ENCODE results near the gene NUMA1. TPM values are rescaled to one million over a fixed set of nuclear protein-coding genes. Genes with fewer than 3 reads are reported as not detected.

Gene NUMA1
- total RNA-seq, 1 experiment from 2014 or later: 109 TPM

DNA sequence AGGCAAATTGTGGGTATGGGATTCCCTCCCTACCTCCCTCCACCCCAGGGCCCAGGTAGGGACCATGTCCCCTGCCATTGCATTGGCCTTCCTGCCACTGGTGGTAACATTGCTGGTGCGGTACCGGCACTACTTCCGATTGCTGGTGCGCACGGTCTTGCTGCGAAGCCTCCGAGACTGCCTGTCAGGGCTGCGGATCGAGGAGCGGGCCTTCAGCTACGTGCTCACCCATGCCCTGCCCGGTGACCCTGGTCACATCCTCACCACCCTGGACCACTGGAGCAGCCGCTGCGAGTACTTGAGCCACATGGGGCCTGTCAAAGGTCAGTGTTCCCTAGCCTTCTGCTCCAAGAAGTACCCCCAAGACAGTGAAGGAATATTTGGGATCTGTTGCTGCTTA, 25.5 kb upstream of the NUMA1 start, which contains the start of gene TOMT:
Gene TOMT (plus strand): TSS at position 37 of the 400 bp plus-strand sequence. CDS start 28 bp downstream, at position 65.
- Mint-ChIP-seq H3K4me3 (ENCODE audit: unreplicated experiment) (no peak within 1 kb of the TSS), H3K36me3 (ENCODE audit: insufficient read depth, unreplicated experiment) (peaks cover 25% of the 10 kb centered on the region), H3K27me3 (ENCODE audit: insufficient read depth, unreplicated experiment) (no peaks in the 10 kb centered on the region), H3K4me1 (ENCODE audit: insufficient read depth, unreplicated experiment) (peaks cover 34% of the 10 kb centered on the region), H3K9me3 (ENCODE audit: unreplicated experiment) (no peaks in the 10 kb centered on the region), H3K27ac (ENCODE audit: low read depth, unreplicated experiment) (no peak within 1 kb of the TSS)
- intact Hi-C loops (cut with micrococcal nuclease): no loop called here
- CTCF ChIA-PET: interaction anchor here (0.6 to 3.6 kb wide), 5 partner anchors 9 to 325 kb away, joined by 3 to 15 read pairs (median 4); no protein-coding TSS in a partner anchor
- TF ChIP-seq, protein P1, sequence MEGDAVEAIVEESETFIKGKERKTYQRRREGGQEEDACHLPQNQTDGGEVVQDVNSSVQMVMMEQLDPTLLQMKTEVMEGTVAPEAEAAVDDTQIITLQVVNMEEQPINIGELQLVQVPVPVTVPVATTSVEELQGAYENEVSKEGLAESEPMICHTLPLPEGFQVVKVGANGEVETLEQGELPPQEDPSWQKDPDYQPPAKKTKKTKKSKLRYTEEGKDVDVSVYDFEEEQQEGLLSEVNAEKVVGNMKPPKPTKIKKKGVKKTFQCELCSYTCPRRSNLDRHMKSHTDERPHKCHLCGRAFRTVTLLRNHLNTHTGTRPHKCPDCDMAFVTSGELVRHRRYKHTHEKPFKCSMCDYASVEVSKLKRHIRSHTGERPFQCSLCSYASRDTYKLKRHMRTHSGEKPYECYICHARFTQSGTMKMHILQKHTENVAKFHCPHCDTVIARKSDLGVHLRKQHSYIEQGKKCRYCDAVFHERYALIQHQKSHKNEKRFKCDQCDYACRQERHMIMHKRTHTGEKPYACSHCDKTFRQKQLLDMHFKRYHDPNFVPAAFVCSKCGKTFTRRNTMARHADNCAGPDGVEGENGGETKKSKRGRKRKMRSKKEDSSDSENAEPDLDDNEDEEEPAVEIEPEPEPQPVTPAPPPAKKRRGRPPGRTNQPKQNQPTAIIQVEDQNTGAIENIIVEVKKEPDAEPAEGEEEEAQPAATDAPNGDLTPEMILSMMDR (IDR thresholded peaks at IDR 0.05; ENCODE audit: unreplicated experiment): no peak
- no peak for DNase-seq (ENCODE audit: unreplicated experiment)
- POLR2A ChIA-PET: interaction anchor here (0.6 to 0.9 kb wide), 3 partner anchors 38 to 78 kb away, joined by 3 read pairs; no protein-coding TSS in a partner anchor
- BruUV-seq (replicated peaks): no TSS peak

DNA sequence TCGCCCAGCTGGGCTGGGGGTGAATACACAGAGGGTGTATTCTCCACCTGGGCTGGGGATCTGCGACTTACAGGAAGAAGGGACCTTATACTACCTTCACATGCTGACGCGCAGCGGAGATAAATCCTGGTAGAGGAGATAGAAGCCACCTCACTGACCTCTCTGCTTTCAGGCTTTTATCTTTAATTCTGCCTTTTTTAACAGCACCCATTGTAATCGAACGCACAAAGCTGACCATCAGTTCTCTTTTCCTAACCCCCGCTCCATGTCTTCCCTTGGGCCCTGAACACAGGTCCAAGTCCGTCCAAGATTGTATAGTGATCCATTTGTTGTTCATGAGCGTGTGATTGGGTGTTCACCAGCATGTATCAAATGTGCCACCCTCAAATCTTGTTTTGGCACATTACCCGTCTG, 23.4 kb upstream of the NUMA1 start:
- H3K4me3 Mint-ChIP-seq (ENCODE audit: unreplicated experiment): peak overlapping the region; percentile 100
- peak overlapping the region; percentile 100 for H3K27ac Mint-ChIP-seq (ENCODE audit: low read depth, unreplicated experiment)
- no peaks in the 10 kb centered on the region for H3K9me3 Mint-ChIP-seq (ENCODE audit: unreplicated experiment)
- TF ChIP-seq, protein P1 (IDR thresholded peaks at IDR 0.05; ENCODE audit: unreplicated experiment): no peak
- ChIA-PET POLR2A (interaction anchor here (0.6 to 4.7 kb wide), 8 partner anchors 8 to 307 kb away, joined by 3 to 73 read pairs (median 4); partner anchors contain the start of gene ANAPC15), CTCF (interaction anchor here (6.3 kb wide), 1 partner anchor 79 kb away, joined by 47 read pairs; no protein-coding TSS in a partner anchor)
- peaks cover 43% of the 10 kb centered on the region for H3K4me1 Mint-ChIP-seq (ENCODE audit: insufficient read depth, unreplicated experiment)
- DNase-seq (ENCODE audit: unreplicated experiment): no peak
- intact Hi-C loops (cut with micrococcal nuclease): loop anchor here (1.0 to 2.0 kb wide), 2 partner anchors 41 to 121 kb away; partner anchors contain the start of gene INPPL1
- BruUV-seq (replicated peaks): TSS peak; percentile 91
- peaks cover 44% of the 10 kb centered on the region for H3K36me3 Mint-ChIP-seq (ENCODE audit: insufficient read depth, unreplicated experiment)
- no peaks in the 10 kb centered on the region for H3K27me3 Mint-ChIP-seq (ENCODE audit: insufficient read depth, unreplicated experiment)

DNA sequence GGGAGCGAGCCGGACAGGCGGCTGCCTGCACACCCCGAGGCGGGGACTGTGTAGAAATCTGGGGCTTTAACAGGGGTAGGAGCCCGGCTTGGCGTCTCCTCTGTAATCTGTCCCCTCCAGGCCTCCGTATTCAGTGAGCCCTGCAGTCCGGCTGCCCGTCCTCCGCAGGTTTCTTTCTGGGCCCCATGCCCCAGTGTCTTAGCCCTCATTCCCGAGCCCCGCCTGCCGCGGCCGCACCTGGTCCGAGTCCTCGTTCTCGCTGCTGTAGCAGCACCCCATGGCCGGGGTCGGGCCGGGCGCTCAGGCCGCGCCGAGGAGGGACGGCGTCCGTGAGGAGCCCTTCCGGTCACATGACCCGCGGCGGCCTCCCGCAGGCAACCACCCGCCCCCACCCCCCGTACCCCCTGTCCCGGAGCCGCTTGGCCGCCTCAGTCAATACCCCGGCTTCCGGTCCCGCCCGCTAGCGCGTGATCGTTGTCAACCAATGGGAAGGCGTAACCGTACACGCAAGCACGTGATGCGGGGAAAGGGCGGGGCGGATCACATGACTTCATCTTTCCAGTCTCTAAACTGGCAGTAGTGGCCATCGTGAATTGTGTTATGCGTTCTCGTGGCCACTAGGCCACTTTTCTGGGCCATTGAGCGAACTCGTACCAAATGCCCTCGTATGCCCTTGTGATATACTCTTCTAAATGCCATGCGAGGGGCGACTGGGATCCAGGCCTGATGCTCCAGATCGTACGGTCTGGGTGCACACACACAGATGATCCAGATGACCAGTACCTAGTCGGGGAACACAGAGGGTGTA, 22.8 kb upstream of the NUMA1 start, which contains the start of gene LAMTOR1:
Gene LAMTOR1 (minus strand): TSS at position 352 of the 808 bp plus-strand sequence. CDS start 73 bp downstream, at position 279.
- H3K4me1 Mint-ChIP-seq (ENCODE audit: insufficient read depth, unreplicated experiment): peaks cover 43% of the 10 kb centered on the region
- TSS peak; percentile 57 for BruUV-seq (replicated peaks)
- CTCF ChIA-PET: interaction anchor here (0.8 to 6.3 kb wide), 8 partner anchors 8 to 343 kb away, joined by 3 to 47 read pairs (median 6); no protein-coding TSS in a partner anchor
- peak within 1 kb of the TSS; percentile 100 for H3K4me3 Mint-ChIP-seq (ENCODE audit: unreplicated experiment)
- TF ChIP-seq, protein P1 (IDR thresholded peaks at IDR 0.05; ENCODE audit: unreplicated experiment): peak; percentile 29
- peak within 1 kb of the TSS; percentile 100 for H3K27ac Mint-ChIP-seq (ENCODE audit: low read depth, unreplicated experiment)
- intact Hi-C loops (cut with micrococcal nuclease): loop anchor here (1.0 to 2.0 kb wide), 2 partner anchors 41 to 122 kb away; partner anchors contain the start of gene INPPL1
- DNase-seq (ENCODE audit: unreplicated experiment): peak; percentile 98
- peaks cover 50% of the 10 kb centered on the region for H3K36me3 Mint-ChIP-seq (ENCODE audit: insufficient read depth, unreplicated experiment)
- no peaks in the 10 kb centered on the region for H3K9me3 Mint-ChIP-seq (ENCODE audit: unreplicated experiment)
- no peaks in the 10 kb centered on the region for H3K27me3 Mint-ChIP-seq (ENCODE audit: insufficient read depth, unreplicated experiment)
- POLR2A ChIA-PET: interaction anchor here (0.6 to 6.7 kb wide), 19 partner anchors 9 to 307 kb away, joined by 3 to 73 read pairs (median 9); partner anchors contain the start of gene ANAPC15

DNA sequence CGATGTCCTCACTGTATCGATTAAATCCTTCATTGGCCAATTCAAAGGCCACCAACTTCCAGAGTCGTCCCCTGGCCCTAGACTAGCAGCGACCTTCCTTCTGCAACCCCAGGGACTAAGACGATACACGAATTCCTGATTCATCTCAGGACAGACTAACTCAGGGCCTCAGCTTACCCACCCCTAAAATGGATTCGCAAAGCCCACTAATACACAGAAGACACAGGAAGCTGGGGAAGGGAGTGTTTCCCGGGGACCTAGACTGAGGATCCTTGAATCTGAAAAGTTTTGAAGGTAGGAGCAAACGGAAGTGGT, 22.2 kb upstream of the NUMA1 start:
- H3K27me3 Mint-ChIP-seq (ENCODE audit: insufficient read depth, unreplicated experiment): no peaks in the 10 kb centered on the region
- BruUV-seq (replicated peaks): no TSS peak
- TF ChIP-seq, protein P1 (IDR thresholded peaks at IDR 0.05; ENCODE audit: unreplicated experiment): no peak
- no peaks in the 10 kb centered on the region for H3K9me3 Mint-ChIP-seq (ENCODE audit: unreplicated experiment)
- peak overlapping the region; percentile 100 for H3K27ac Mint-ChIP-seq (ENCODE audit: low read depth, unreplicated experiment)
- ChIA-PET CTCF (interaction anchor here (0.8 to 6.3 kb wide), 8 partner anchors 8 to 343 kb away, joined by 3 to 47 read pairs (median 6); no protein-coding TSS in a partner anchor), POLR2A (interaction anchor here (0.7 to 6.7 kb wide), 23 partner anchors 10 to 328 kb away, joined by 3 to 73 read pairs (median 5); partner anchors contain the start of genes ANAPC15 and RNF121)
- no peak for DNase-seq (ENCODE audit: unreplicated experiment)
- H3K4me1 Mint-ChIP-seq (ENCODE audit: insufficient read depth, unreplicated experiment): peaks cover 43% of the 10 kb centered on the region
- H3K36me3 Mint-ChIP-seq (ENCODE audit: insufficient read depth, unreplicated experiment): peaks cover 55% of the 10 kb centered on the region
- peak overlapping the region; percentile 100 for H3K4me3 Mint-ChIP-seq (ENCODE audit: unreplicated experiment)
- intact Hi-C loops (cut with micrococcal nuclease): loop anchor here (2.0 kb wide), 1 partner anchor 122 kb away; the partner anchor contains the start of gene INPPL1
